HCT116 (cell line): ENCODE results near the gene FMN2. TPM values are rescaled to one million over a fixed set of nuclear protein-coding genes. Genes with fewer than 3 reads are reported as not detected.

ENCODE experiments used
- ATAC-seq: fragments of 200-7000 bp; cut with Tn5 transposase; 2 replicates; pipeline ENCODE4 v1.9.1; 2020; ENCODE audit warnings: mild to moderate bottlenecking, moderate library complexity
- BruUV-seq: library from RNA; stranded (reverse); fragments of 400-500 nt; replicated peaks from 2 replicates; lab custom pipeline; 2021; lab: Mats Ljungman, UMichigan
- CTCF ChIA-PET: fragments of 300-600 bp; sonication (Branson Sonifier 250); formaldehyde crosslinking; loops from one replicate; lab custom pipeline; 2021; ENCODE audit warnings: antibody characterized with exemption; lab: Charles Lee
- POLR2A ChIA-PET: fragments of 300-600, 350-600 bp; sonication (Branson Sonifier 250); formaldehyde crosslinking; loops from one replicate; lab custom pipeline; 2021; ENCODE audit warnings: antibody characterized with exemption; lab: Charles Lee
- RAD21 ChIA-PET, 2 experiments: fragments of 300-600 bp; sonication (Branson Sonifier 250); formaldehyde crosslinking; loops; one replicate each; lab custom pipeline; 2023; ENCODE audit warnings: low total read pairs in 2 of 2; ENCODE audit not compliant: uncharacterized antibody in 2 of 2, unreplicated experiment in 2 of 2, low non-redundant PET in 1 of 2; lab: Charles Lee
- DNase-seq: peaks from one replicate; pipeline ENCODE4 v3.0.0-alpha.2; 2010; ENCODE audit warnings: low read depth, low spot score
- H2AFZ ChIP-seq: fragments of 200-600 bp; shearing (Covaris generic), sonication (generic); 2 replicates; pipeline ENCODE4 v1.6.1; 2017; ENCODE audit warnings: low read depth, mixed run types, mixed read lengths, antibody characterized with exemption, low read length; ENCODE audit not compliant: poor library complexity, severe bottlenecking
- H3K27ac ChIP-seq: 2 replicates; pipeline ENCODE4 v1.5.1; 2012; ENCODE audit warnings: low read depth, low read length
- H3K27me3 ChIP-seq: fragments of 200-600 bp; sonication (generic); 2 replicates; pipeline ENCODE4 v1.6.1; 2016; ENCODE audit warnings: mixed run types, low read length, mixed read lengths; ENCODE audit not compliant: insufficient read depth
- H3K36me3 ChIP-seq, 2 experiments: fragments of 200-500 bp in 1 of 2; fragments of 200-600 bp in 1 of 2; sonication (Bioruptor generic) in 1 of 2; sonication (generic) in 1 of 2; 2 replicates each; pipeline versions ENCODE4 v1.5.1 to v1.6.1; 2014 to 2016; ENCODE audit warnings: low read length in 2 of 2, inconsistent platforms in 1 of 2, mixed read lengths in 1 of 2, mixed run types in 1 of 2; ENCODE audit not compliant: insufficient read depth in 2 of 2, control insufficient read depth in 1 of 2
- H3K4me1 ChIP-seq, 2 experiments: fragments of 200-600 bp in 1 of 2; sonication (generic) in 1 of 2; 2 replicates each; pipeline versions ENCODE4 v1.5.1 to v1.6.1; 2012 to 2017; ENCODE audit warnings: low read length in 2 of 2, inconsistent platforms in 1 of 2, mild to moderate bottlenecking in 1 of 2, mixed read lengths in 1 of 2, mixed run types in 1 of 2, moderate library complexity in 1 of 2; ENCODE audit not compliant: insufficient read depth in 2 of 2, control insufficient read depth in 1 of 2
- H3K4me2 ChIP-seq: fragments of 200-600 bp; sonication (generic); 2 replicates; pipeline ENCODE4 v1.6.1; 2017; ENCODE audit warnings: mixed run types, low read length, mixed read lengths
- H3K4me3 ChIP-seq, 2 experiments: fragments of 200-600 bp in 1 of 2; sonication (generic) in 1 of 2; replicated peaks in 1 of 2; 2 replicates each; pipeline ENCODE4 v1.5.1; 2011 to 2016; ENCODE audit warnings: low read length in 2 of 2, control low read depth in 1 of 2, low read depth in 1 of 2, mild to moderate bottlenecking in 1 of 2, mixed read lengths in 1 of 2, mixed run types in 1 of 2
- H3K79me2 ChIP-seq: fragments of 200-600 bp; sonication (generic); 2 replicates; pipeline ENCODE4 v1.6.1; 2017; ENCODE audit warnings: mild to moderate bottlenecking, mixed run types, low read length, moderate library complexity, mixed read lengths; ENCODE audit not compliant: insufficient read depth
- H3K9ac ChIP-seq: fragments of 200-600 bp; sonication (generic); 2 replicates; pipeline ENCODE4 v1.6.1; 2016; ENCODE audit warnings: low read length, mixed read lengths
- H3K9me2 ChIP-seq: fragments of 200-600 bp; sonication (generic), shearing (Covaris generic); 2 replicates; pipeline ENCODE4 v1.6.1; 2017; ENCODE audit warnings: mixed run types, mild to moderate bottlenecking, moderate library complexity; ENCODE audit not compliant: insufficient read depth
- H3K9me3 ChIP-seq, 2 experiments: fragments of 200-500 bp in 1 of 2; fragments of 200-600 bp in 1 of 2; sonication (Bioruptor generic) in 1 of 2; sonication (generic) in 1 of 2; 2 replicates each; pipeline ENCODE4 v1.6.1; 2014 to 2017; ENCODE audit warnings: low read length in 2 of 2, mixed read lengths in 2 of 2, inconsistent platforms in 1 of 2, low read depth in 1 of 2, mild to moderate bottlenecking in 1 of 2, mixed run types in 1 of 2, moderate library complexity in 1 of 2; ENCODE audit not compliant: control insufficient read depth in 1 of 2, insufficient read depth in 1 of 2
- H4K20me1 ChIP-seq: fragments of 200-600 bp; sonication (generic), shearing (Covaris generic); 2 replicates; pipeline ENCODE4 v1.6.1; 2017; ENCODE audit warnings: mixed run types, mild to moderate bottlenecking, moderate library complexity; ENCODE audit not compliant: insufficient read depth
- CBX3 ChIP-seq: IDR thresholded peaks from 2 replicates; pipeline ENCODE4 v1.6.1; 2012; ENCODE audit warnings: low read depth
- CTCF ChIP-seq, 3 experiments: fragments of 200-600 bp in 1 of 3; sonication (generic) in 1 of 3; IDR thresholded peaks in 2 of 3; conservative IDR thresholded peaks in 1 of 3; 2 replicates each; pipeline ENCODE4 v1.5.1; 2012 to 2017; ENCODE audit warnings: low read depth in 2 of 3, low read length in 2 of 3, antibody characterized with exemption in 1 of 3, borderline replicate concordance in 1 of 3, control low read depth in 1 of 3, mild to moderate bottlenecking in 1 of 3, mixed read lengths in 1 of 3, mixed run types in 1 of 3, moderate library complexity in 1 of 3; ENCODE audit not compliant: insufficient read depth in 1 of 3
- ELF1 ChIP-seq: IDR thresholded peaks from 2 replicates; pipeline ENCODE4 v1.6.1; 2012; ENCODE audit warnings: low read depth, borderline replicate concordance
- EZH2phosphoT487 ChIP-seq: fragments of 200-600 bp; IDR thresholded peaks from 2 replicates; pipeline ENCODE4 v1.6.1; 2018; ENCODE audit warnings: antibody characterized with exemption, borderline replicate concordance
- MAX ChIP-seq: IDR thresholded peaks from 2 replicates; pipeline ENCODE4 v1.6.1; 2012
- POLR2A ChIP-seq: IDR thresholded peaks from 2 replicates; pipeline ENCODE4 v1.7.0; 2011; ENCODE audit warnings: borderline replicate concordance; ENCODE audit not compliant: insufficient read depth, insufficient read length; ENCODE audit errors: extremely low read depth
- RAD21 ChIP-seq: IDR thresholded peaks from 2 replicates; pipeline ENCODE4 v1.6.1; 2012; ENCODE audit warnings: low read depth, mild to moderate bottlenecking
- SP1 ChIP-seq: IDR thresholded peaks from 2 replicates; pipeline ENCODE4 v1.6.1; 2012; ENCODE audit warnings: low read depth
- TCF7L2 ChIP-seq: IDR thresholded peaks from 2 replicates; pipeline ENCODE4 v1.7.0; 2011; ENCODE audit warnings: borderline replicate concordance, inconsistent platforms; ENCODE audit not compliant: insufficient read depth, insufficient read length; ENCODE audit errors: extremely low read depth
- ZBTB33 ChIP-seq: IDR thresholded peaks from 2 replicates; pipeline ENCODE4 v1.6.1; 2011; ENCODE audit warnings: mild to moderate bottlenecking, low read length, moderate library complexity; ENCODE audit not compliant: insufficient replicate concordance; ENCODE audit errors: extremely low read depth
- ZFX ChIP-seq: fragments of 450-650 bp; IDR thresholded peaks from 2 replicates; pipeline ENCODE4 v1.6.1; 2017
- ZNF274 ChIP-seq: fragments of 200-500 bp; sonication (Bioruptor generic); IDR thresholded peaks from 2 replicates; pipeline ENCODE4 v1.6.1; 2014; ENCODE audit warnings: mild to moderate bottlenecking, low read depth, low read length, inconsistent platforms
- intact Hi-C: fragments of 100-400 bp; cut with micrococcal nuclease; formaldehyde crosslinking; loops from 2 replicates; pipeline ENCODE4 v1.10.0; 2022
- total RNA-seq: library from RNA; stranded (reverse); gene quantifications from one replicate; pipeline ENCODE4 v1.2.1, GENCODE V29; 2021; ENCODE audit not compliant: unreplicated experiment

The FMN2 gene
- total RNA-seq, 1 experiment from 2014 or later: not detected

GRCh38 chr1:240284656-240285414, 193.2 kb downstream of the FMN2 start (continued):
- TF ChIP-seq ZBTB33 (no peak), CTCF (IDR thresholded peaks at IDR 0.05 in 2 of 3, conservative IDR thresholded peaks at IDR 0.05 in 1 of 3; ENCODE audit: borderline replicate concordance in 1 of 3, insufficient read depth in 1 of 3, low read depth in 2 of 3, low read length in 2 of 3) (no peak), MAX (no peak), ZFX (no peak), CBX3 (no peak), POLR2A (no peak), ELF1 (no peak), EZH2phosphoT487 (no peak)

GRCh38 chr1:240285540-240285939, 193.9 kb downstream of the FMN2 start:
- ChIA-PET POLR2A (no interaction called here), CTCF (no interaction called here), RAD21 (no interaction called here)
- no peak overlapping the region for H3K9ac ChIP-seq
- DNase-seq (no peak), ATAC-seq (no peak)
- H3K4me3 ChIP-seq: no peak overlapping the region
- H2AFZ ChIP-seq: no peak overlapping the region
- no peaks in the 10 kb centered on the region for H3K27me3 ChIP-seq
- H3K9me2 ChIP-seq: no peaks in the 10 kb centered on the region
- peaks cover 5 to 6% of the 10 kb centered on the region in 2 experiments; a peak in 2 of 4 replicates for H3K9me3 ChIP-seq
- H4K20me1 ChIP-seq: no peaks in the 10 kb centered on the region
- no TSS peak for BruUV-seq
- H3K27ac ChIP-seq: no peak overlapping the region
- no peaks in the 10 kb centered on the region for H3K79me2 ChIP-seq
- no peak overlapping the region for H3K4me2 ChIP-seq
- no peaks in the 10 kb centered on the region for H3K4me1 ChIP-seq
- intact Hi-C loops: no loop called here
- no peaks in the 10 kb centered on the region for H3K36me3 ChIP-seq
- TF ChIP-seq CTCF (IDR thresholded peaks at IDR 0.05 in 2 of 3, conservative IDR thresholded peaks at IDR 0.05 in 1 of 3; ENCODE audit: borderline replicate concordance in 1 of 3, insufficient read depth in 1 of 3, low read depth in 2 of 3, low read length in 2 of 3) (no peak), SP1 (no peak), TCF7L2 (no peak), ZNF274 (no peak), RAD21 (no peak), POLR2A (no peak)
